Gastrocnemius medialis (tissue), 4 donors: ENCODE data around the gene APOBEC3H.

Experiments
- CTCF ChIP-seq, 5 experiments: fragments of 450-650 bp in 3 of 5; fragments of 200-600 bp in 2 of 5; sonication (generic) in 2 of 5; IDR thresholded peaks in 4 of 5; conservative IDR thresholded peaks in 1 of 5; 1 replicate in 4 of 5; 2 replicates in 1 of 5; pipeline ENCODE4 v1.5.1; 2016 to 2019; ENCODE audit warnings: antibody characterized with exemption in 5 of 5, mild to moderate bottlenecking in 3 of 5, moderate library complexity in 3 of 5
- POLR2A ChIP-seq, 2 donors: fragments of 450-650 bp; IDR thresholded peaks; one replicate each; pipeline ENCODE4 v1.6.1; 2017; ENCODE audit warnings: antibody characterized with exemption in 2 of 2, mild to moderate bottlenecking in 2 of 2, moderate library complexity in 2 of 2

- TF ChIP-seq CTCF (IDR thresholded peaks at IDR 0.05 in 4 of 5, conservative IDR thresholded peaks at IDR 0.05 in 1 of 5) (no peak), POLR2A (IDR thresholded peaks at IDR 0.05) (no peak)
Observed at GRCh38 chr22:39068033-39068785, 28.8 kb upstream of the APOBEC3H start.
